ENCODE measurements around the gene NPM1.

NPM1 gene

GRCh38 chr5:171425596-171426244 lies 38.1 kb downstream of the NPM1 start:
- no peak for FAIRE-seq
- DNase-seq (ENCODE audit: extremely low spot score, insufficient read length, low read depth): no peak

GRCh38 chr5:171426266-171426665 lies 38.6 kb downstream of the NPM1 start:
- DNase-seq (ENCODE audit: extremely low spot score, insufficient read length, low read depth) (no peak), FAIRE-seq (no peak)

- FAIRE-seq (no peak), DNase-seq (ENCODE audit: extremely low spot score, insufficient read length, low read depth) (no peak)
These were observed 39.0 kb downstream of the NPM1 start for GRCh38 chr5:171426680-171427079.

GRCh38 chr5:171427318-171428167 lies 39.9 kb downstream of the NPM1 start:
- FAIRE-seq (no peak), DNase-seq (ENCODE audit: extremely low spot score, insufficient read length, low read depth) (no peak)

- no peak for DNase-seq (ENCODE audit: extremely low spot score, insufficient read length, low read depth)
- FAIRE-seq: no peak
These were observed 40.6 kb downstream of the NPM1 start for GRCh38 chr5:171428168-171428696.

- FAIRE-seq (no peak), DNase-seq (ENCODE audit: extremely low spot score, insufficient read length, low read depth) (no peak)
These were observed 41.3 kb downstream of the NPM1 start for GRCh38 chr5:171428809-171429542.

- FAIRE-seq (no peak), DNase-seq (ENCODE audit: extremely low spot score, insufficient read length, low read depth) (no peak)
These were observed 41.9 kb downstream of the NPM1 start for GRCh38 chr5:171429543-171429910.

GRCh38 chr5:171431251-171431777 lies 43.7 kb downstream of the NPM1 start:
- DNase-seq (ENCODE audit: extremely low spot score, insufficient read length, low read depth) (no peak), FAIRE-seq (no peak)

- no peak for FAIRE-seq
- DNase-seq (ENCODE audit: extremely low spot score, insufficient read length, low read depth): no peak
These were observed 44.4 kb downstream of the NPM1 start for GRCh38 chr5:171432076-171432475.

- DNase-seq (ENCODE audit: extremely low spot score, insufficient read length, low read depth) (no peak), FAIRE-seq (no peak)
These were observed 45.1 kb downstream of the NPM1 start for GRCh38 chr5:171432583-171433351.

GRCh38 chr5:171433352-171433698 lies 45.7 kb downstream of the NPM1 start:
- FAIRE-seq (no peak), DNase-seq (ENCODE audit: extremely low spot score, insufficient read length, low read depth) (no peak)

GRCh38 chr5:171433982-171434676 lies 46.5 kb downstream of the NPM1 start:
- DNase-seq (ENCODE audit: extremely low spot score, insufficient read length, low read depth) (no peak), FAIRE-seq (no peak)

GRCh38 chr5:171434874-171435273 lies 47.2 kb downstream of the NPM1 start:
- DNase-seq (ENCODE audit: extremely low spot score, insufficient read length, low read depth) (no peak), FAIRE-seq (no peak)

GRCh38 chr5:171435908-171436307 lies 48.3 kb downstream of the NPM1 start:
- no peak for DNase-seq (ENCODE audit: extremely low spot score, insufficient read length, low read depth)
- no peak for FAIRE-seq

- no peak for DNase-seq (ENCODE audit: extremely low spot score, insufficient read length, low read depth)
- no peak for FAIRE-seq
These were observed 49.2 kb downstream of the NPM1 start for GRCh38 chr5:171436804-171437285.

GRCh38 chr5:171437286-171437821 lies 49.7 kb downstream of the NPM1 start:
- DNase-seq (ENCODE audit: extremely low spot score, insufficient read length, low read depth): no peak
- FAIRE-seq: no peak

GRCh38 chr5:171438738-171439137 lies 51.1 kb downstream of the NPM1 start:
- FAIRE-seq: no peak
- no peak for DNase-seq (ENCODE audit: extremely low spot score, insufficient read length, low read depth)

- DNase-seq (ENCODE audit: extremely low spot score, insufficient read length, low read depth) (no peak), FAIRE-seq (no peak)
These were observed 53.7 kb downstream of the NPM1 start for GRCh38 chr5:171441246-171441791.
